SK-N-SH (cell line): ENCODE measurements around the gene DOCK4. TPM values are rescaled to one million over a fixed set of nuclear protein-coding genes. Genes with fewer than 3 reads are reported as not detected.

ENCODE experiments used
- CTCF ChIA-PET: fragments of 300-600, 350-600 bp; formaldehyde crosslinking; extraction: SDS; loops from one replicate; lab custom pipeline; 2021; lab: Yijun Ruan, JAX
- POLR2A ChIA-PET: fragments of 350-600 bp; sonication (Branson Sonifier 250); formaldehyde crosslinking; extraction: SDS; loops from one replicate; lab custom pipeline; 2020; ENCODE audit warnings: antibody characterized with exemption, inconsistent platforms; lab: Yijun Ruan, JAX
- DNase-seq: peaks from one replicate; pipeline ENCODE4 v3.0.0; 2012
- H2AFZ ChIP-seq: fragments of 200-600 bp; sonication (generic); 2 replicates; pipeline ENCODE4 v1.8.1; 2016; ENCODE audit warnings: antibody characterized with exemption, mild to moderate bottlenecking, low read depth
- H3F3A ChIP-seq: fragments of 200-600 bp; sonication (generic); replicated peaks from 2 replicates; pipeline ENCODE3; 2016; ENCODE audit warnings: antibody characterized with exemption, mild to moderate bottlenecking; ENCODE audit not compliant: insufficient read depth
- H3K27ac ChIP-seq, 2 experiments: fragments of 200-500 bp in 1 of 2; fragments of 200-600 bp in 1 of 2; sonication (Bioruptor generic) in 1 of 2; sonication (generic), shearing (Covaris generic) in 1 of 2; 2 replicates each; pipeline versions ENCODE4 v1.5.1 to v1.6.1; 2014 to 2016; ENCODE audit warnings: low read depth in 2 of 2, inconsistent platforms in 1 of 2, low read length in 1 of 2, mild to moderate bottlenecking in 1 of 2, mixed read lengths in 1 of 2
- H3K27me3 ChIP-seq: fragments of 200-600 bp; sonication (generic), shearing (Covaris generic); 2 replicates; pipeline ENCODE4 v1.6.1; 2016; ENCODE audit warnings: mixed run types; ENCODE audit not compliant: insufficient read depth
- H3K36me3 ChIP-seq, 2 experiments: fragments of 200-500 bp in 1 of 2; fragments of 200-600 bp in 1 of 2; sonication (Bioruptor generic) in 1 of 2; sonication (generic) in 1 of 2; replicated peaks in 1 of 2; 2 replicates each; pipeline versions ENCODE3 to v1.5.1; 2014 to 2016; ENCODE audit warnings: low read length in 1 of 2, mild to moderate bottlenecking in 1 of 2; ENCODE audit not compliant: insufficient read depth in 2 of 2, control insufficient read depth in 1 of 2
- H3K4me1 ChIP-seq, 2 experiments: fragments of 200-500 bp in 1 of 2; fragments of 200-600 bp in 1 of 2; sonication (Bioruptor generic) in 1 of 2; sonication (generic), shearing (Covaris generic) in 1 of 2; 2 replicates each; pipeline versions ENCODE4 v1.5.1 to v1.6.1; 2014 to 2016; ENCODE audit warnings: low read depth in 1 of 2, low read length in 1 of 2, mixed run types in 1 of 2; ENCODE audit not compliant: insufficient read depth in 2 of 2, control insufficient read depth in 1 of 2
- H3K4me2 ChIP-seq: fragments of 200-600 bp; sonication (generic), shearing (Covaris generic); 2 replicates; pipeline ENCODE4 v1.6.1; 2017; ENCODE audit warnings: mixed run types
- H3K4me3 ChIP-seq, 2 experiments: fragments of 200-500 bp in 1 of 2; fragments of 200-600 bp in 1 of 2; sonication (Bioruptor generic) in 1 of 2; sonication (generic), shearing (Covaris generic) in 1 of 2; 2 replicates each; pipeline versions ENCODE4 v1.5.1 to v1.8.1; 2014 to 2016; ENCODE audit warnings: low read depth in 2 of 2, inconsistent platforms in 1 of 2, low read length in 1 of 2, mild to moderate bottlenecking in 1 of 2, mixed read lengths in 1 of 2, moderate library complexity in 1 of 2
- H3K79me2 ChIP-seq: fragments of 200-600 bp; sonication (generic); 2 replicates; pipeline ENCODE4 v1.8.1; 2017; ENCODE audit warnings: mild to moderate bottlenecking; ENCODE audit not compliant: insufficient read depth
- H3K9ac ChIP-seq: fragments of 200-600 bp; sonication (generic); 2 replicates; pipeline ENCODE4 v1.6.1; 2017; ENCODE audit warnings: mixed run types
- H3K9me2 ChIP-seq: fragments of 200-600 bp; sonication (generic); 2 replicates; pipeline ENCODE4 v1.6.1; 2017; ENCODE audit warnings: mixed run types
- H3K9me3 ChIP-seq: fragments of 200-600 bp; sonication (generic); 2 replicates; pipeline ENCODE4 v1.6.1; 2017; ENCODE audit warnings: mixed run types, mild to moderate bottlenecking, moderate library complexity
- H4K20me1 ChIP-seq: fragments of 200-600 bp; sonication (generic); 2 replicates; pipeline ENCODE4 v1.6.1; 2017; ENCODE audit warnings: mild to moderate bottlenecking, mixed run types; ENCODE audit not compliant: insufficient read depth
- CHD2 ChIP-seq: fragments of 150-350 bp; IDR thresholded peaks from 2 replicates; pipeline ENCODE4 v1.6.1; 2018; ENCODE audit warnings: low read length; ENCODE audit not compliant: partially characterized antibody
- ELF1 ChIP-seq: IDR thresholded peaks from 2 replicates; pipeline ENCODE4 v1.4.0; 2012
- EZH2phosphoT487 ChIP-seq: fragments of 200-600 bp; sonication (generic); IDR thresholded peaks from 2 replicates; pipeline ENCODE4 v1.6.1; 2017; ENCODE audit warnings: low read depth, mixed run types, mild to moderate bottlenecking, antibody characterized with exemption, moderate library complexity, borderline replicate concordance
- FOSL2 ChIP-seq: IDR thresholded peaks from 2 replicates; pipeline ENCODE4 v1.4.0; 2012; ENCODE audit warnings: low read depth, mild to moderate bottlenecking, moderate library complexity, borderline replicate concordance
- FOXM1 ChIP-seq: IDR thresholded peaks from 2 replicates; pipeline ENCODE4 v1.4.0; 2012; ENCODE audit warnings: low read depth, mild to moderate bottlenecking
- GABPA ChIP-seq: IDR thresholded peaks from 2 replicates; pipeline ENCODE4 v1.4.0; 2012; ENCODE audit warnings: low read depth, mild to moderate bottlenecking
- GATA2 ChIP-seq: sonication (generic); formaldehyde crosslinking; IDR thresholded peaks from 2 replicates; pipeline ENCODE4 v1.5.0; 2020; ENCODE audit warnings: mild to moderate bottlenecking, missing genetic modification reagents
- IRF3 ChIP-seq: fragments of 150-350 bp; IDR thresholded peaks from 2 replicates; pipeline ENCODE4 v1.6.1; 2016; ENCODE audit warnings: mild to moderate bottlenecking, low read depth, low read length
- MAX ChIP-seq: IDR thresholded peaks from 2 replicates; pipeline ENCODE4 v1.4.0; 2012; ENCODE audit warnings: low read depth
- MXI1 ChIP-seq: IDR thresholded peaks from 2 replicates; pipeline ENCODE4 v1.6.1; 2012; ENCODE audit warnings: mild to moderate bottlenecking, low read depth, low read length, improper control_type of control experiment
- NFIC ChIP-seq: IDR thresholded peaks from 2 replicates; pipeline ENCODE4 v1.4.0; 2012; ENCODE audit warnings: borderline replicate concordance
- NRF1 ChIP-seq: IDR thresholded peaks from 2 replicates; pipeline ENCODE4 v1.6.1; 2012; ENCODE audit warnings: low read depth, mild to moderate bottlenecking, low read length
- RCOR1 ChIP-seq: fragments of 150-350 bp; IDR thresholded peaks from 2 replicates; pipeline ENCODE4 v1.6.1; 2017; ENCODE audit warnings: antibody characterized with exemption, low read length
- RFX5 ChIP-seq: IDR thresholded peaks from 2 replicates; pipeline ENCODE4 v1.6.1; 2012; ENCODE audit warnings: mild to moderate bottlenecking, improper control_type of control experiment, low read length
- RXRA ChIP-seq: IDR thresholded peaks from 2 replicates; pipeline ENCODE4 v1.4.0; 2012; ENCODE audit warnings: low read depth, mild to moderate bottlenecking, borderline replicate concordance
- SIN3A ChIP-seq: IDR thresholded peaks from 2 replicates; pipeline ENCODE4 v1.6.1; 2012; ENCODE audit warnings: low read depth, mild to moderate bottlenecking, low read length, moderate library complexity, borderline replicate concordance
- SMC3 ChIP-seq: IDR thresholded peaks from 2 replicates; pipeline ENCODE4 v1.6.1; 2012; ENCODE audit warnings: low read depth, low read length, improper control_type of control experiment
- TEAD4 ChIP-seq: IDR thresholded peaks from 2 replicates; pipeline ENCODE4 v1.4.0; 2012; ENCODE audit warnings: mild to moderate bottlenecking, borderline replicate concordance; ENCODE audit not compliant: insufficient read depth
- USF2 ChIP-seq: fragments of 150-350 bp; IDR thresholded peaks from 2 replicates; pipeline ENCODE4 v1.6.1; 2017; ENCODE audit warnings: antibody characterized with exemption, low read length, low read depth, borderline replicate concordance
- YY1 ChIP-seq: IDR thresholded peaks from 2 replicates; pipeline ENCODE4 v1.4.0; 2012; ENCODE audit warnings: low read depth, mild to moderate bottlenecking
- ZBTB33 ChIP-seq: IDR thresholded peaks from 2 replicates; pipeline ENCODE4 v1.4.0; 2012; ENCODE audit warnings: low read depth, borderline replicate concordance
- WGBS: methylation state at CpG from one replicate; pipeline ENCODE4 v1.1.6; 2017; ENCODE audit warnings: low lambda C conversion rate; 5-methylcytosine and 5-hydroxymethylcytosine counted together
- polyA plus RNA-seq, 3 experiments: library from polyadenylated mRNA; depleted of rRNA; stranded (reverse); fragments of >200 nt; gene quantifications; 2 replicates each; pipeline ENCODE4 v1.2.3, GENCODE V29; 2012

Gene DOCK4
- polyA plus RNA-seq, 1 of the 3 experiments (the other 2 are of a cell fraction) = 8.5 TPM

GRCh38 chr7:112135815-112136214 lies 70.4 kb downstream of the DOCK4 start:
- Histone ChIP-seq H3K4me3 (no peak overlapping the region), H3K4me1 (peaks cover 7 to 59% of the 10 kb centered on the region in 2 experiments; a peak in 3 of 4 replicates), H3F3A (no peaks in the 10 kb centered on the region), H4K20me1 (no peaks in the 10 kb centered on the region), H3K9me3 (no peaks in the 10 kb centered on the region), H3K4me2 (no peak overlapping the region), H3K9ac (no peak overlapping the region), H3K9me2 (no peaks in the 10 kb centered on the region), H2AFZ (no peak overlapping the region), H3K79me2 (no peaks in the 10 kb centered on the region; the same call in 1 of the 2 replicates), H3K27ac (peak overlapping the region in 1 of 2 experiments; percentile 93; a peak in 2 of 4 replicates), H3K27me3 (no peaks in the 10 kb centered on the region), H3K36me3 (no peaks in the 10 kb centered on the region)
- WGBS = 56% methylated on average over 1 of the region's 1 CpG
- ChIA-PET CTCF (interaction anchor here (0.7 to 2.0 kb wide), 7 partner anchors 13 to 394 kb away, joined by 3 to 7 read pairs (median 3); no protein-coding TSS in a partner anchor), POLR2A (no interaction called here)
- DNase-seq = no peak
- no peak for TF ChIP-seq ZBTB33
- no peak for TF ChIP-seq YY1
- TF ChIP-seq GATA2 (CRISPR knock-in tag) = no peak
- TF ChIP-seq SIN3A = no peak
- TF ChIP-seq IRF3 = no peak
- TF ChIP-seq FOXM1 = no peak
- no peak for TF ChIP-seq CHD2
- no peak for TF ChIP-seq SMC3
- no peak for TF ChIP-seq TEAD4
- no peak for TF ChIP-seq RFX5
- no peak for TF ChIP-seq MAX
- TF ChIP-seq NFIC = no peak
- TF ChIP-seq MXI1 = no peak
- TF ChIP-seq NRF1 = no peak

GRCh38 chr7:112134039-112134438 lies 72.2 kb downstream of the DOCK4 start:
- H3F3A ChIP-seq = no peaks in the 10 kb centered on the region
- TF ChIP-seq ELF1 (no peak), FOSL2 (no peak), SIN3A (no peak), EZH2phosphoT487 (no peak), RXRA (no peak), GABPA (no peak), RCOR1 (no peak), USF2 (no peak)
- TF ChIP-seq, all 33 proteins: peak for 0
- Histone ChIP-seq H4K20me1 (no peaks in the 10 kb centered on the region), H2AFZ (no peak overlapping the region), H3K4me3 (no peak overlapping the region), H3K4me1 (peaks cover 7 to 52% of the 10 kb centered on the region in 2 experiments; a peak in 3 of 4 replicates), H3K9me2 (no peaks in the 10 kb centered on the region), H3K9ac (no peak overlapping the region), H3K27ac (no peak overlapping the region), H3K36me3 (no peaks in the 10 kb centered on the region), H3K4me2 (no peak overlapping the region), H3K79me2 (no peaks in the 10 kb centered on the region; the same call in 1 of the 2 replicates), H3K9me3 (no peaks in the 10 kb centered on the region), H3K27me3 (no peaks in the 10 kb centered on the region)
- no peak for DNase-seq
- 88% methylated on average over 3 of the region's 3 CpGs for WGBS
- POLR2A ChIA-PET = no interaction called here
- CTCF ChIA-PET = interaction anchor here (0.6 to 1.5 kb wide), 2 partner anchors 71 to 308 kb away, joined by 3 read pairs; no protein-coding TSS in a partner anchor
